Right atrium auricular region (tissue), 2 donors: ENCODE data around the gene SVBP. TPM values are rescaled to one million over a fixed set of nuclear protein-coding genes. Genes with fewer than 3 reads are reported as not detected.

Experiments used
- DNase-seq: peaks from one replicate; pipeline ENCODE4 v3.0.0-alpha.2; 2019; ENCODE audit warnings: low spot score
- H3K27ac ChIP-seq, 2 donors: fragments of 200-600 bp; sonication (generic); 1 replicate in 1 of 2; 2 replicates in 1 of 2; pipeline ENCODE4 v1.5.1; 2016 to 2019
- H3K27me3 ChIP-seq, 2 donors: fragments of 200-600 bp; sonication (generic); one replicate each; pipeline versions ENCODE4 v1.5.1 to v1.6.0; 2017 to 2019
- H3K36me3 ChIP-seq: fragments of 200-600 bp; sonication (generic); one replicate; pipeline ENCODE4 v1.5.1; 2016
- H3K4me1 ChIP-seq, 2 donors: fragments of 200-600 bp; sonication (generic); one replicate each; pipeline versions ENCODE4 v1.5.1 to v1.6.0; 2017 to 2019
- H3K4me3 ChIP-seq, 2 donors: fragments of 200-600 bp; sonication (generic); 1 replicate in 1 of 2; 2 replicates in 1 of 2; pipeline ENCODE4 v1.5.1; 2017 to 2019; ENCODE audit warnings: mild to moderate bottlenecking in 1 of 2, moderate library complexity in 1 of 2
- H3K9me3 ChIP-seq, 2 donors: fragments of 200-600 bp; sonication (generic); one replicate each; pipeline ENCODE4 v1.5.1; 2019
- total RNA-seq, 2 donors: library from RNA; depleted of rRNA; stranded (reverse); fragments of >200 nt; gene quantifications; one replicate each; pipeline ENCODE4 v1.1.0, GENCODE V29; 2016
- TF ChIP-seq, protein P1 (sequence below), 2 donors: fragments of 200-600 bp; sonication (generic); IDR thresholded peaks; one replicate each; pipeline ENCODE4 v1.5.1; 2019; ENCODE audit warnings: antibody characterized with exemption in 2 of 2

Gene SVBP
- total RNA-seq, 2 donors from 2014 or later: 14.5 to 22.1 TPM

DNA sequence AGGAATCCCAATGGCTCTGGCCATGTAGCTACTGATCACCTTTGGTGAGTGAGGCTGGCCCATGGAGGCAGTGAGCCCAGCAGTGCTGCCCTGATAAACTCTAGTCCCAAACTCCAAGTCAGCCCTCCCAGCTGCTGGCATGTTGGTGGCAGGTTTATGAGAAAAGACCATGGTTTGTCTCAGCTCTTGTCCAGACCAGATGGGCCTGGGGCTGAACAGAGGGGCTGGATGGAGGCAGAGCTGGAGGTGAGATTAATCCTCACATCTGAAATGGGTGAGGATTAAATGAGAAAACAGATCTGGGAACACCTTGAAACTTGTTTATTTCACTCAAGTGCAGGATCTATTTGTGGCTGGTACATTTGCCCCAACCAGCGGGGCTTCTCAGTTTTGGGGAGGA is 29.2 kb downstream of the SVBP start:
- TF ChIP-seq, protein P1, sequence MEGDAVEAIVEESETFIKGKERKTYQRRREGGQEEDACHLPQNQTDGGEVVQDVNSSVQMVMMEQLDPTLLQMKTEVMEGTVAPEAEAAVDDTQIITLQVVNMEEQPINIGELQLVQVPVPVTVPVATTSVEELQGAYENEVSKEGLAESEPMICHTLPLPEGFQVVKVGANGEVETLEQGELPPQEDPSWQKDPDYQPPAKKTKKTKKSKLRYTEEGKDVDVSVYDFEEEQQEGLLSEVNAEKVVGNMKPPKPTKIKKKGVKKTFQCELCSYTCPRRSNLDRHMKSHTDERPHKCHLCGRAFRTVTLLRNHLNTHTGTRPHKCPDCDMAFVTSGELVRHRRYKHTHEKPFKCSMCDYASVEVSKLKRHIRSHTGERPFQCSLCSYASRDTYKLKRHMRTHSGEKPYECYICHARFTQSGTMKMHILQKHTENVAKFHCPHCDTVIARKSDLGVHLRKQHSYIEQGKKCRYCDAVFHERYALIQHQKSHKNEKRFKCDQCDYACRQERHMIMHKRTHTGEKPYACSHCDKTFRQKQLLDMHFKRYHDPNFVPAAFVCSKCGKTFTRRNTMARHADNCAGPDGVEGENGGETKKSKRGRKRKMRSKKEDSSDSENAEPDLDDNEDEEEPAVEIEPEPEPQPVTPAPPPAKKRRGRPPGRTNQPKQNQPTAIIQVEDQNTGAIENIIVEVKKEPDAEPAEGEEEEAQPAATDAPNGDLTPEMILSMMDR (IDR thresholded peaks at IDR 0.05): no peak
- no peaks in the 10 kb centered on the region for H3K27me3 ChIP-seq
- H3K27ac ChIP-seq: no peak overlapping the region
- H3K9me3 ChIP-seq: no peaks in the 10 kb centered on the region
- no peak overlapping the region for H3K4me3 ChIP-seq
- H3K4me1 ChIP-seq: peaks cover 0 to 8% of the 10 kb centered on the region in 2 donors
- H3K36me3 ChIP-seq: no peaks in the 10 kb centered on the region
- DNase-seq: no peak

DNA sequence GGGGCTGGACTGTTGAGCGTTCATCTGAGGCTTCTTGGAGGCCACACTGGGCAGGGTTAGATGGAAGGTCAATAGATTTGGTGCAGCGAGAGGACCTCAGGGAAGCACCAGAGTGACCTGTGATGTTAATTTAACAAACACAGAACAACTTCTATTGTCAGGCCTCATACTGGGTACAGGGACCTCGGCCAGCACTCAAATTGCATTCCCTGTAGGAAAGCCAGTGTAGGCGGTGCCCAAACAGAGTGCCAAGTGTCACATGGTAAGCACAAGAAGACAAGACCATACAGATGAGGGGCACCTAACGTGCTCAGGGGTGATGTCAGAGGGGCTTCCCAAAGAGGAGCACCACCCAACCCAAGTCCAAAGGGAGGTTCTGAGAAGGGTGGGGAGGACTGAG is 31.1 kb downstream of the SVBP start:
- no peaks in the 10 kb centered on the region for H3K36me3 ChIP-seq
- H3K4me3 ChIP-seq: no peak overlapping the region
- DNase-seq: no peak
- H3K27ac ChIP-seq: no peak overlapping the region
- no peaks in the 10 kb centered on the region for H3K9me3 ChIP-seq
- TF ChIP-seq, protein P1 (IDR thresholded peaks at IDR 0.05): no peak
- H3K4me1 ChIP-seq: peaks cover 0 to 8% of the 10 kb centered on the region in 2 donors
- no peaks in the 10 kb centered on the region for H3K27me3 ChIP-seq

DNA sequence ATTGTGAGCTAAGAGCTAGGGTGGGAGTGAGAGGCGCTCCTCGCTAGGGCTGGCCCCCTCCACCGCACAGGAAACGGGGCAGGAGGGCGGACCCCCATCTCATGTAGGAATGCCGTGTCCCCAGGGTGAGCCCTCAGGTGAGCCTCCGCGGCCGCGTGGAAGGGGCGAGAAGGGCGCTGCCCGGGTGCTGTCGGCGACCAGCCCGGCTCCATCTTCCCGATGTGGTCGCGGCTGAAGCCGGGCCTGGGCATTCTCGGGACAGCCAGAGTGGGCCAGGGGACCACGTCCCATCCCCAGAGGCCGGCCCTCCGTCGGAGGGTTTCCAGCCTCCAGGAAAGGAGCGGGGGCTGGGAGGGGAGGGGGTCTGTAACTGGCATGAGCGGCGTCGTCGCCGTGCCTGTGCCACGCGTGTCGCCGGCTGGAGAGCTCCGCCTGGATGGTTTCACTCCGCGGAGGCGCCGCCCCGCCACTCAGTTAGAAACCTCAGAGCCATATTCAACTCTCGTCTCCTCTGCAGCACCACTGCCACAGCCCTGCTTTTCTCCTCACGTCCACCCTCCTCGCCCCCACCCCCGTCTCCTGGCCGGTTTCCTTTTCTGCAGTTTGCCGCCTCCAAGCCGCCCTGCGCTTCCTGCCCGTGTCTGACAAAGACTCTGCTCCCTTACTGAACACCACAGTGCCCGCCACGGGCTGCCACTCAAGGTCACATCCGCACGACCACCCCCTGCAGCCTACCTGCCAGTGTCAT is 32.1 kb downstream of the SVBP start, which contains the start of gene TMEM269:
TSS of gene TMEM269 (plus strand) at position 46 of the 748 bp plus-strand sequence. CDS start 4,903 bp downstream, outside the sequence.
- DNase-seq: no peak
- TF ChIP-seq, protein P1 (IDR thresholded peaks at IDR 0.05): no peak

DNA sequence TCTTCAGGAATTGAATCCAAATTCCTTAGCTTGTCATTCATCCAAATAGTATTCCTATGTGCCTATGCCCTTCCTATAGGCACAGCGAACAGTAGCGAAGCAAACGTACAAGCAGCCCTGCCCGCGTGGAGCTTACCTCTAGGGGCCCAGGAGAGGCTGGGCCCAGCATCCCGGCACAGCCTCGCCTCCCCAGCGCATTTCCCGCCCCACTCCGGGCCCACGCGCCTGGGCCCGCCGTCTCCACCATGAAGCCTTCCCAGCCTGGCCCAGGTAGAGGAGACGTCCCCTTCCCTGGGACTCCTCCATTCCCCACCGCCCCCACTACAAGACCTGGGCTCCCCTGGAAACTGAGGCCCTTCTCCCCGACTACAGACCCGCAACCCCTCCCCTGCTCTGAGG is 32.7 kb downstream of the SVBP start:
- no peak overlapping the region for H3K27ac ChIP-seq
- no peaks in the 10 kb centered on the region for H3K9me3 ChIP-seq
- TF ChIP-seq, protein P1 (IDR thresholded peaks at IDR 0.05): no peak
- peaks cover 0 to 8% of the 10 kb centered on the region in 2 donors for H3K4me1 ChIP-seq
- H3K4me3 ChIP-seq: peak overlapping the region in 1 of 2 donors; percentile 53
- H3K36me3 ChIP-seq: no peaks in the 10 kb centered on the region
- no peak for DNase-seq
- no peaks in the 10 kb centered on the region for H3K27me3 ChIP-seq

More for the DNA sequence above, 32.1 kb downstream of the SVBP start, which contains the start of gene TMEM269:
- Histone ChIP-seq H3K36me3 (no peaks in the 10 kb centered on the region), H3K27ac (no peak within 1 kb of the TSS), H3K9me3 (no peaks in the 10 kb centered on the region), H3K4me3 (peak within 1 kb of the TSS; percentile 17 to 53), H3K27me3 (no peaks in the 10 kb centered on the region), H3K4me1 (peaks cover 0 to 8% of the 10 kb centered on the region in 2 donors)

DNA sequence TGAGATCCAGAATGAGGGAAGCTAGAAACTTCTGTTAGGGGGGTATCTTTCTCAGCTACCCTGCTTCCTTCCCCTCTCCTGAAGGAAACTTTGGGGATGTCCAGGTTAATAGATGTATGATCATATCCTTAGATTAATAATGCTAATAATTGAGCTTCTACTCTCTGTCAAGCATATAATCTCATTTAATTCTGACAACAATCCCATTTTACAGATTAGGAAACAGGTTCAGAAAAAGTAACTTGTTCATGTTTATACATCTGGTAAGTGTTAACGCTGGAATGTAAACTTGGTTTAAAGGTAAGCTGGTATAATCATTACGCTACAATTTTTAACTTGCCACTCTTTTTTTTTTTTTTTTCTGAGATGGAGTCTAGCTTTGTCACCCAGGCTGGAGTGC is 34.1 kb downstream of the SVBP start:
- TF ChIP-seq, protein P1 (IDR thresholded peaks at IDR 0.05): no peak
- peaks cover 0 to 8% of the 10 kb centered on the region in 2 donors for H3K4me1 ChIP-seq
- H3K36me3 ChIP-seq: no peaks in the 10 kb centered on the region
- H3K27me3 ChIP-seq: no peaks in the 10 kb centered on the region
- H3K9me3 ChIP-seq: no peaks in the 10 kb centered on the region
- no peak for DNase-seq
- no peak overlapping the region for H3K4me3 ChIP-seq
- H3K27ac ChIP-seq: no peak overlapping the region
